GM12801 (cell line): ENCODE results near the gene ARPC1B.

Source experiments
- TF ChIP-seq, protein P1 (sequence below): IDR thresholded peaks from one replicate; pipeline ENCODE4 v1.5.1; 2011; ENCODE audit warnings: control low read depth; ENCODE audit not compliant: insufficient read length; ENCODE audit errors: extremely low read depth

ARPC1B gene

DNA sequence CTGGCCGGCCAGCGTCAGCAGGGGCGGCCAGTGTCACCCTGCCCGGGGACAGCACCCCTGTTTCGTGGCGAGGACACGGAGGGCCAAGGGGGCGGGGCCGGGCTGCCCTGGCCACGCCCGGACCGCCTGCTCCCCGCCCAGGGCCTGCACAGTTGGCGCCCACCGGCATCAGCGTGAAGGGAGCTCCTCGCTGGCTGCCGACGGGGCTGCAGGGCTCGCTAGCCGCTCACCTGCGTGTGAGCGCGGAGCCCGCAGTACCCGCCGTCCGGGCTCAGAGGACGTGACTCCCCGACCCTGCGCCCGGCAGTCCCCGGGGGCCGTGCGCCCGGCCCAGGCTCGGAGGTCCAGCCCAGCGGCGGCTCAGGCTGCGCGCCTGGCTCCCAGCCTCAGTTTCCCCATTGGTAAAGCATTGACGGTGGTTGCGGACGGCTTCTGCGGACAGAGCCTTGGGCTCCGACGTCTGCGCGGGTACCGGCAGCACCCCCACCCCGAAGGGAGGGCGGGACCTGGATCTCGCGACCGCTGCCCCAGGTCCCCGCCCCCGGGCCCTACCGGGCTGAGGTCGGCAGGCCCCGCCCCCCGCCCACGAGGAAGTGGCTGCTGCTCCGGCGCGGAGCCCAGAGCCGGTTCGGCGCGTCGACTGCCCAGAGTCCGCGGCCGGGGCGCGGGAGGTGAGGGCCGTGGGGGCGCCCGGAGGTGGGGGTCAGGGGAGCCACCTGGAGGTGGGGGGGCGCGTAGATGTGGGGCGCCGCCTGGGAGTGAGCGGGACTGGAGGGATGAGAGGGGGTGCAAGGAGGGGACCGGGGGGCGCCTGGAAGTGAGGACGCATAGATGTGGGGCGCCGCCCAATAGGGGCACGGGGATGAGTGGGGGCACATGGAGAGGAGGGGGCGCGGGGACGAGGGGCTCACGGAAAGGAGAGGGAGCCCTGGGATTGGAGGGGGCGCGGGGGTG, at the start of gene ARPC1B:
Gene ARPC1B (plus strand): TSS at position 620 of the 954 bp plus-strand sequence. CDS start 10,985 bp downstream, outside the sequence.
- TF ChIP-seq, protein P1, sequence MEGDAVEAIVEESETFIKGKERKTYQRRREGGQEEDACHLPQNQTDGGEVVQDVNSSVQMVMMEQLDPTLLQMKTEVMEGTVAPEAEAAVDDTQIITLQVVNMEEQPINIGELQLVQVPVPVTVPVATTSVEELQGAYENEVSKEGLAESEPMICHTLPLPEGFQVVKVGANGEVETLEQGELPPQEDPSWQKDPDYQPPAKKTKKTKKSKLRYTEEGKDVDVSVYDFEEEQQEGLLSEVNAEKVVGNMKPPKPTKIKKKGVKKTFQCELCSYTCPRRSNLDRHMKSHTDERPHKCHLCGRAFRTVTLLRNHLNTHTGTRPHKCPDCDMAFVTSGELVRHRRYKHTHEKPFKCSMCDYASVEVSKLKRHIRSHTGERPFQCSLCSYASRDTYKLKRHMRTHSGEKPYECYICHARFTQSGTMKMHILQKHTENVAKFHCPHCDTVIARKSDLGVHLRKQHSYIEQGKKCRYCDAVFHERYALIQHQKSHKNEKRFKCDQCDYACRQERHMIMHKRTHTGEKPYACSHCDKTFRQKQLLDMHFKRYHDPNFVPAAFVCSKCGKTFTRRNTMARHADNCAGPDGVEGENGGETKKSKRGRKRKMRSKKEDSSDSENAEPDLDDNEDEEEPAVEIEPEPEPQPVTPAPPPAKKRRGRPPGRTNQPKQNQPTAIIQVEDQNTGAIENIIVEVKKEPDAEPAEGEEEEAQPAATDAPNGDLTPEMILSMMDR: no peak

- TF ChIP-seq, protein P1: no peak
Observed at GRCh38 chr7:99325001-99325493, 49.5 kb upstream of the ARPC1B start.

DNA sequence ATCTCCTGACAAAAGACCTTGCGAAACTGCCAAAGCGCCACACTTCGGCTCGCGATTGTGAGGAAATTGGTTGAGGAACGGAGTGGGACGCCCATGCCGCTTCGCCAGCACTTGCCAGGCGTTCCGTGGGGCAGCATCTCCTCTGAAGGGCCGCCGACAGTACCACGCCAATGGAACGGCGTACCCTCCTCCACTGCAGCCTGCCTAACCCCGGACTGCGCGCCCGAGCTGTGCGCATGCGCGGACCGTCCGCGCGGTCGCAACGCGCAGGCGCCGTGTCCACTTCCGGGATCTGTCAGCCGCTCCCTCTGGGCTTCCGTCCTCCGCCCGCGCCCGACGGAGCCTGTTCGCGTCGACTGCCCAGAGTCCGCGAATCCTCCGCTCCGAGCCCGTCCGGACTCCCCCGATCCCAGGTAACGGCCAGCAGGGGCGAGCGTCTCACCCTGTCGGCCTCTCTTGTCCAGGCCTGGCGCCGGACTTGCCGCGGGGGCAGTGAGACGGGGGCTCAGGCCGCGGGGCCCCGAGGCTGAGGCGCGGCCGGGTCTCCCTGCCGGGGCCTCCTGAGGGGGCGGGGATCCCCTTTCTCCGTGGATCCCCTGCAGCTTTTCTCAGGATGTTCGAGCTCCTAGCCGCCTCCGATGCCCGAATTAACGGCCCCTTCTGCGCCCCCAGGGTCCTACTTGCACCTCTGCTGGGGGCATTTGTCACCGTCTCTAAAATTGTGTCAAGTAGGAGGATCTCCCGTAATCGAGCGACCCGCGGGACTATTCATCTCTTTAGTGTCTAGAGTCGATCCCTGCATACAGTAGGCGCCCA, 48.7 kb upstream of the ARPC1B start, which contains the start of gene ARPC1A:
Gene ARPC1A (plus strand): TSS at position 307 of the 816 bp plus-strand sequence. CDS start 7,456 bp downstream, outside the sequence.
- TF ChIP-seq, protein P1: no peak

GRCh38 chr7:99326408-99326782, 48.1 kb upstream of the ARPC1B start:
- TF ChIP-seq, protein P1: no peak

DNA sequence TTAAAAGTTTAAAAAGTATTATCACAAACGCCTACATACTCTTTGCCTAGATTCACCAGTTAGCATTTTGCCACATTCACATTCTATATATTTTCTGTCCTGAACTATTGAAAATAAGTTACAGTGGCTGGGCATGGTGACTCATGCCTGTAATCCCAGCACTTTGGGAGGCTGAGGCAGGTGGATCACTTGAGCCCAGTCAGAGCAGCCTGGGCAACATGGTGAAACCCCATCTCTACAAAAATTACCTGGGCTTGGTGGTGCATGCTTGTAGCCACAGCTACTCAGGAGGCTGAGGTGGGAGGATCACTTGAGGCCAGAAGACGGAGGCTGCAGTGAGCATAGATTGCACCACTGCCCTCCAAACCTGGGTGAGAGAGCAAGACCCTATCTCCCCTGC, 43.5 kb upstream of the ARPC1B start:
- TF ChIP-seq, protein P1: no peak

GRCh38 chr7:99339595-99339994, 34.9 kb upstream of the ARPC1B start:
- TF ChIP-seq, protein P1: no peak

DNA sequence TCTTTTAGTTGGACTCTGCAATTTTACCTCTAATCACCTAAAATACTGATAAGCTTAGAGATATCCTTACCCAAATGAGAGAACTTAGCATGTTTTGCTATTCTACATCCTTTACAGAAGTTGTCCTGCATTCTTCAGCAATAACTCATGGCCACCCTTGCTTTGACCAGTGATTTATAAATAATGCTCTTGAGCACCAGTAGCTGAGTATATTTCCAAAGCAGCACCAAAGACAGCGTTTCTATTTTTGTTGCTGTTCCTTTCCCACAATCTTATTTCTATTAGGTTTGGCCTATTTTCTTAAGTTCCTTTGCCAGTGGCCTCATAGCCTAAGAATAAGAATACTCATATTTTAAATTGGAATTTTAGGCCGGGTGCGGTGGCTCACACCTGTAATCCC, 33.9 kb upstream of the ARPC1B start:
- TF ChIP-seq, protein P1: no peak
